ENCODE measurements around the gene COX7A2. TPM values are rescaled to one million over a fixed set of nuclear protein-coding genes. Genes with fewer than 3 reads are reported as not detected.

Gene COX7A2
- total RNA-seq, 4 donors from 2014 or later: 166 to 413 (median 222) TPM

DNA sequence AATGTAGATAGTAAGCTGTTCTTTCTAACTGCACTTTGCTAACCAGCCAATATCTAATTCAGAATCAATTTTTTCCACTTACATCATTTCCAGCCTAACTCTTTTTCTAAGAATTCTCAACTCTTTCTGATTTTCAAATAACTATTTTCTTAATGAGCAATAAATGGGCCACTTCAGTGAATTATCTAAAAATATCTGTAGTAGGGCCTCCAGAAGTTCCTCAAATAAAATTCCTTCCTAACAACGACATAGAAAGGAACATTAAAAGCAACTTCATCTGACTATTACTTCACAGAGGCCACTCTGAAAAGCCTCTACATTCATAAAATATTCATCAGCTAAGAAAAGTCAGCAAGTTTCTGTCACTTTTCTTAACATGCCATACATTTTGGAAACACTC lies 42.6 kb downstream of the COX7A2 start:
- peaks cover 44 to 49% (median 44%) of the 10 kb centered on the region in 3 donors for H3K27me3 ChIP-seq
- in situ Hi-C loops (cut with MboI; ENCODE audit: low sequenced_read_pairs in 4 of 4): loop anchor here (10.0 to 25.0 kb wide), 9 partner anchors 446 to 1539 kb away; partner anchors contain the start of gene SLC17A5 (in 1 of the 4)
- no peaks in the 10 kb centered on the region for H3K36me3 ChIP-seq
- TF ChIP-seq, protein P1, sequence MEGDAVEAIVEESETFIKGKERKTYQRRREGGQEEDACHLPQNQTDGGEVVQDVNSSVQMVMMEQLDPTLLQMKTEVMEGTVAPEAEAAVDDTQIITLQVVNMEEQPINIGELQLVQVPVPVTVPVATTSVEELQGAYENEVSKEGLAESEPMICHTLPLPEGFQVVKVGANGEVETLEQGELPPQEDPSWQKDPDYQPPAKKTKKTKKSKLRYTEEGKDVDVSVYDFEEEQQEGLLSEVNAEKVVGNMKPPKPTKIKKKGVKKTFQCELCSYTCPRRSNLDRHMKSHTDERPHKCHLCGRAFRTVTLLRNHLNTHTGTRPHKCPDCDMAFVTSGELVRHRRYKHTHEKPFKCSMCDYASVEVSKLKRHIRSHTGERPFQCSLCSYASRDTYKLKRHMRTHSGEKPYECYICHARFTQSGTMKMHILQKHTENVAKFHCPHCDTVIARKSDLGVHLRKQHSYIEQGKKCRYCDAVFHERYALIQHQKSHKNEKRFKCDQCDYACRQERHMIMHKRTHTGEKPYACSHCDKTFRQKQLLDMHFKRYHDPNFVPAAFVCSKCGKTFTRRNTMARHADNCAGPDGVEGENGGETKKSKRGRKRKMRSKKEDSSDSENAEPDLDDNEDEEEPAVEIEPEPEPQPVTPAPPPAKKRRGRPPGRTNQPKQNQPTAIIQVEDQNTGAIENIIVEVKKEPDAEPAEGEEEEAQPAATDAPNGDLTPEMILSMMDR (IDR thresholded peaks at IDR 0.05 in 4 of 5, conservative IDR thresholded peaks at IDR 0.05 in 1 of 5): no peak
- TF ChIP-seq POLR2A (IDR thresholded peaks at IDR 0.05): no peak
- DNase-seq (no peak), ATAC-seq (no peak)
- intact Hi-C loops (cut with DNase I; ENCODE audit: low total_unique reads): loop anchor here (10.0 kb wide), 3 partner anchors 446 to 1686 kb away; no protein-coding TSS in a partner anchor
- H3K9me3 ChIP-seq: no peaks in the 10 kb centered on the region
- no peak overlapping the region for H3K27ac ChIP-seq
- peaks cover 8 to 22% of the 10 kb centered on the region in 2 donors for H3K4me1 ChIP-seq
- H3K4me3 ChIP-seq: no peak overlapping the region

DNA sequence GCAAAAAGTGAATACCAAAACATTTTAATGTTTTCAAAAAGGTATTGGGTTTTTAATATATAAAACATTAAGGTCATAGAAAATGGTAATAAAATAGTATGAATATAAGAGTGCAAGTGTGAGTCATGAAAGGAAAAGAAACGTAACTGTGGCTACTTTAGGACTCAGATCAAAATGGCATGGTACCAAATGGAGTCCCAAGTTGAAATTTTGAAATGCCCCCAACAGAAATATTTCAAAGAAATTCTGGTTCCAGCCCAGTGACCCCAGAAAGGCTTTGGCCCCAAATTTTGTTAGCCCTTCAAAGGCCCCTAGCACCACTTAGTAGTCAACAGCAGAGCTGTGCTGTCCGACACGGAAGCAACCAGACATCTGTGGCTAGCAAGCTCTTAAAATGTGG lies 43.7 kb downstream of the COX7A2 start:
- no peak overlapping the region for H3K27ac ChIP-seq
- peaks cover 3 to 12% of the 10 kb centered on the region in 2 donors for H3K4me1 ChIP-seq
- no peak for TF ChIP-seq POLR2A (IDR thresholded peaks at IDR 0.05)
- TF ChIP-seq, protein P1 (IDR thresholded peaks at IDR 0.05 in 4 of 5, conservative IDR thresholded peaks at IDR 0.05 in 1 of 5): no peak
- in situ Hi-C loops (cut with MboI; ENCODE audit: low sequenced_read_pairs in 4 of 4): loop anchor here (10.0 to 25.0 kb wide), 9 partner anchors 445 to 1538 kb away; partner anchors contain the start of gene SLC17A5 (in 1 of the 4)
- intact Hi-C loops (cut with DNase I; ENCODE audit: low total_unique reads): loop anchor here (10.0 kb wide), 3 partner anchors 445 to 1685 kb away; no protein-coding TSS in a partner anchor
- DNase-seq (no peak), ATAC-seq (no peak)
- peaks cover 33 to 41% (median 35%) of the 10 kb centered on the region in 3 donors for H3K27me3 ChIP-seq
- no peak overlapping the region for H3K4me3 ChIP-seq
- H3K9me3 ChIP-seq: no peaks in the 10 kb centered on the region
- H3K36me3 ChIP-seq: no peaks in the 10 kb centered on the region

DNA sequence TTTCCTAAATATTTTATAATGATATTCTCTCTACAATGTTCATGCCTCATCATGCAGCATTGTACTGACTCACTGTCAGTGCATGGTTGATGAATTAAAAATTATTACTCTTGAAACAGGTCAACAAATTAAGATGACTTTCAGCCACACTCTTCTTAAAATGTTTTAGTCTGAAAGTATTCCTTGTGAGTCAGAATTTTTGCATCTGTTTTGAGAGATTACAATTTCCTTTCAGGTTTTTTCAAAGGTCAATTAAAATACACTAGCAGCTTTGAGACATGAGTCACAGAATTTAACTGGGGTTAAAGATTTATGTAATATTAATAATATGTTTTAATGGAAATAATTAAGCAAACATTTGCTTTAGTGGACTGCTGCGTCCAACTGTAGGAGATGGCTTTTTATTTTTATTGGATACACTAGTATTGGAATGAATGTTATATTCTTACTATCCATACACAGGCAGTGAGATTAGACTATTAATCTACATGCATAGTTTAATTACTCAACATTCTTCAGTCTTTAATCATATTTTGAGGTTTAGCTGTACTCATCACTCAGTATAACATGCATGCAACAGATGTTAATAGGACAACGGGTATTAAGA lies 47.4 kb downstream of the COX7A2 start:
- ATAC-seq (no peak), DNase-seq (no peak)
- in situ Hi-C loops (cut with MboI; ENCODE audit: low sequenced_read_pairs in 4 of 4): no loop called here

DNA sequence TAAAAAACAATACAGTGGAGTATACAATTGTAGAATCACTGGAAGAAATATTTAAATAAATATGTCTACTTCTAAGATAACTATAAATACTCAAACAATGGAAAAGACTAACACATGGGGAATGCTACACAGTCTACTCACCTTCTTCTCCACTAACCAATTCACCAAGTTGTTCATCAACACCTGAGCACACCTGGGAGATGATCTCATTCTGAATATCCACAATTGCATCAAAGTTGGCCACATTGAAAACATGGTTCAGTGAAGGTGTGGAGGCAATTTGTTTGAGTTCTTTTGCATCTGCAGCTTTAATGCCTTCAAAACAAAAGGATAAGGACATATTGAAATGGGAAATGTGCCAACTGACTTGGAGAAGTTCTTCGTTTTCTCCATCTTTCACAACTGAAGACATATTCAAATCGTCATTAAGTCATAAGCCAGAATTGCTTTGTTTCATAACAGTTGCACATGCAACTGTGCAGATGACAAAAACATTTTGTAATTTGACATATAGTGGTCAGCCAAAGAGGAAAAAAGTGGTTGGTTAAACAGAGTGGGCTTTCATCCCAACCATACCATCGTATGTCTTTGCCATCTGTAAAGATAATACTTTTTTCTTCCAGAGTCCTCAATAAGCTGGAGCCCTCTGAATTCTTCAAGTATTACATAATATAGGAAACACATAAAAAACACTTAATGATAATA lies 55.2 kb downstream of the COX7A2 start:
- no peaks in the 10 kb centered on the region for H3K9me3 ChIP-seq

More for the DNA sequence above, 47.4 kb downstream of the COX7A2 start:
- H3K9me3 ChIP-seq: no peaks in the 10 kb centered on the region
- TF ChIP-seq, protein P1 (IDR thresholded peaks at IDR 0.05 in 4 of 5, conservative IDR thresholded peaks at IDR 0.05 in 1 of 5): no peak
- TF ChIP-seq POLR2A (IDR thresholded peaks at IDR 0.05): no peak
- H3K27ac ChIP-seq: no peak overlapping the region
- intact Hi-C loops (cut with DNase I; ENCODE audit: low total_unique reads): no loop called here
- no peaks in the 10 kb centered on the region for H3K36me3 ChIP-seq
- no peak overlapping the region for H3K4me3 ChIP-seq
- H3K27me3 ChIP-seq: peaks cover 0 to 6% (median 0%) of the 10 kb centered on the region in 3 donors
- no peaks in the 10 kb centered on the region for H3K4me1 ChIP-seq

More for the DNA sequence above, 55.2 kb downstream of the COX7A2 start:
- no peaks in the 10 kb centered on the region for H3K36me3 ChIP-seq
- DNase-seq (no peak), ATAC-seq (no peak)
- TF ChIP-seq, protein P1 (IDR thresholded peaks at IDR 0.05 in 4 of 5, conservative IDR thresholded peaks at IDR 0.05 in 1 of 5): no peak
- TF ChIP-seq POLR2A (IDR thresholded peaks at IDR 0.05): no peak
- intact Hi-C loops (cut with DNase I; ENCODE audit: low total_unique reads) (no loop called here), in situ Hi-C loops (cut with MboI; ENCODE audit: low sequenced_read_pairs in 4 of 4) (no loop called here)
- H3K27me3 ChIP-seq: no peaks in the 10 kb centered on the region
- H3K27ac ChIP-seq: no peak overlapping the region
- H3K4me1 ChIP-seq: no peaks in the 10 kb centered on the region
- H3K4me3 ChIP-seq: no peak overlapping the region

Other genes with a start within 250 kb of the COX7A2 start
- 10 to 100 TPM; 17.2 to 30.5 (median 22.4) TPM for gene COL12A1, start 37.7 kb downstream of the COX7A2 start, total RNA-seq
- gene TMEM30A, start 41.0 kb upstream of the COX7A2 start, total RNA-seq: 10 to 100 TPM; 23.8 to 44.4 (median 31.9) TPM
- gene FILIP1, start 250.0 kb upstream of the COX7A2 start, total RNA-seq: 100 to 1,000 TPM in 2 of 4 donors, 10 to 100 TPM in 2; 57.5 to 123 (median 93.8) TPM

Data from gastrocnemius medialis (tissue), 4 donors.